ENCODE results near the gene PGA4.

DNA sequence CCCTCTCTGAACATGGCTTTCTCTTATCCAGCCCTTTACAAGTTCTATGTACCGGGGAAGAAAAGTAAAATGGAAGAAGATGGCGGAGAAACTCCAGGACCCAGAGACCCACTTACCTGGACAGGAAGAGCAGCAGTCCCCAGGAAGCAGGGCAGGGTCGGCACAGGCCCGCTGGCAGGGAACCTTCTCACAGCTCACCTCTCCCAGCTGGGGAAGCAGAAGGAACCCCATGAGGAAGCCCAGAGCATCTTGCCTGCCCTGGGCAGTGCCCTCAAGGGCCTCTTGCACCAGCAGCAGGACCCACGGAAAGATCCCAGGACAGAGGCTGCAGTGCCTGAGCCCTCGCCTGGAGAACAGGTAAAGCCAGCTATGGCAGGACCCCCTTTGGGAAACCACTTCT, 42.2 kb downstream of the PGA4 start:
- TF ChIP-seq, protein P1, sequence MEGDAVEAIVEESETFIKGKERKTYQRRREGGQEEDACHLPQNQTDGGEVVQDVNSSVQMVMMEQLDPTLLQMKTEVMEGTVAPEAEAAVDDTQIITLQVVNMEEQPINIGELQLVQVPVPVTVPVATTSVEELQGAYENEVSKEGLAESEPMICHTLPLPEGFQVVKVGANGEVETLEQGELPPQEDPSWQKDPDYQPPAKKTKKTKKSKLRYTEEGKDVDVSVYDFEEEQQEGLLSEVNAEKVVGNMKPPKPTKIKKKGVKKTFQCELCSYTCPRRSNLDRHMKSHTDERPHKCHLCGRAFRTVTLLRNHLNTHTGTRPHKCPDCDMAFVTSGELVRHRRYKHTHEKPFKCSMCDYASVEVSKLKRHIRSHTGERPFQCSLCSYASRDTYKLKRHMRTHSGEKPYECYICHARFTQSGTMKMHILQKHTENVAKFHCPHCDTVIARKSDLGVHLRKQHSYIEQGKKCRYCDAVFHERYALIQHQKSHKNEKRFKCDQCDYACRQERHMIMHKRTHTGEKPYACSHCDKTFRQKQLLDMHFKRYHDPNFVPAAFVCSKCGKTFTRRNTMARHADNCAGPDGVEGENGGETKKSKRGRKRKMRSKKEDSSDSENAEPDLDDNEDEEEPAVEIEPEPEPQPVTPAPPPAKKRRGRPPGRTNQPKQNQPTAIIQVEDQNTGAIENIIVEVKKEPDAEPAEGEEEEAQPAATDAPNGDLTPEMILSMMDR (IDR thresholded peaks at IDR 0.05) = no peak
- TF ChIP-seq POLR2A (IDR thresholded peaks at IDR 0.05; ENCODE audit: low read length) = no peak
- TF ChIP-seq EP300 (IDR thresholded peaks at IDR 0.05) = no peak
- TF ChIP-seq, protein P2, sequence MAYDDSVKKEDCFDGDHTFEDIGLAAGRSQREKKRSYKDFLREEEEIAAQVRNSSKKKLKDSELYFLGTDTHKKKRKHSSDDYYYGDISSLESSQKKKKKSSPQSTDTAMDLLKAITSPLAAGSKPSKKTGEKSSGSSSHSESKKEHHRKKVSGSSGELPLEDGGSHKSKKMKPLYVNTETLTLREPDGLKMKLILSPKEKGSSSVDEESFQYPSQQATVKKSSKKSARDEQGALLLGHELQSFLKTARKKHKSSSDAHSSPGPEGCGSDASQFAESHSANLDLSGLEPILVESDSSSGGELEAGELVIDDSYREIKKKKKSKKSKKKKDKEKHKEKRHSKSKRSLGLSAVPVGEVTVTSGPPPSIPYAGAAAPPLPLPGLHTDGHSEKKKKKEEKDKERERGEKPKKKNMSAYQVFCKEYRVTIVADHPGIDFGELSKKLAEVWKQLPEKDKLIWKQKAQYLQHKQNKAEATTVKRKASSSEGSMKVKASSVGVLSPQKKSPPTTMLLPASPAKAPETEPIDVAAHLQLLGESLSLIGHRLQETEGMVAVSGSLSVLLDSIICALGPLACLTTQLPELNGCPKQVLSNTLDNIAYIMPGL (CRISPR knock-in tag; IDR thresholded peaks at IDR 0.05; ENCODE audit: borderline replicate concordance) = no peak
- no peak for TF ChIP-seq BHLHE40 (IDR thresholded peaks at IDR 0.05; ENCODE audit: low read depth, low read length)
- TF ChIP-seq, protein P3, sequence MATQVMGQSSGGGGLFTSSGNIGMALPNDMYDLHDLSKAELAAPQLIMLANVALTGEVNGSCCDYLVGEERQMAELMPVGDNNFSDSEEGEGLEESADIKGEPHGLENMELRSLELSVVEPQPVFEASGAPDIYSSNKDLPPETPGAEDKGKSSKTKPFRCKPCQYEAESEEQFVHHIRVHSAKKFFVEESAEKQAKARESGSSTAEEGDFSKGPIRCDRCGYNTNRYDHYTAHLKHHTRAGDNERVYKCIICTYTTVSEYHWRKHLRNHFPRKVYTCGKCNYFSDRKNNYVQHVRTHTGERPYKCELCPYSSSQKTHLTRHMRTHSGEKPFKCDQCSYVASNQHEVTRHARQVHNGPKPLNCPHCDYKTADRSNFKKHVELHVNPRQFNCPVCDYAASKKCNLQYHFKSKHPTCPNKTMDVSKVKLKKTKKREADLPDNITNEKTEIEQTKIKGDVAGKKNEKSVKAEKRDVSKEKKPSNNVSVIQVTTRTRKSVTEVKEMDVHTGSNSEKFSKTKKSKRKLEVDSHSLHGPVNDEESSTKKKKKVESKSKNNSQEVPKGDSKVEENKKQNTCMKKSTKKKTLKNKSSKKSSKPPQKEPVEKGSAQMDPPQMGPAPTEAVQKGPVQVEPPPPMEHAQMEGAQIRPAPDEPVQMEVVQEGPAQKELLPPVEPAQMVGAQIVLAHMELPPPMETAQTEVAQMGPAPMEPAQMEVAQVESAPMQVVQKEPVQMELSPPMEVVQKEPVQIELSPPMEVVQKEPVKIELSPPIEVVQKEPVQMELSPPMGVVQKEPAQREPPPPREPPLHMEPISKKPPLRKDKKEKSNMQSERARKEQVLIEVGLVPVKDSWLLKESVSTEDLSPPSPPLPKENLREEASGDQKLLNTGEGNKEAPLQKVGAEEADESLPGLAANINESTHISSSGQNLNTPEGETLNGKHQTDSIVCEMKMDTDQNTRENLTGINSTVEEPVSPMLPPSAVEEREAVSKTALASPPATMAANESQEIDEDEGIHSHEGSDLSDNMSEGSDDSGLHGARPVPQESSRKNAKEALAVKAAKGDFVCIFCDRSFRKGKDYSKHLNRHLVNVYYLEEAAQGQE (IDR thresholded peaks at IDR 0.05) = no peak
- TF ChIP-seq CEBPB (IDR thresholded peaks at IDR 0.05) = no peak
- TF ChIP-seq, protein P4, sequence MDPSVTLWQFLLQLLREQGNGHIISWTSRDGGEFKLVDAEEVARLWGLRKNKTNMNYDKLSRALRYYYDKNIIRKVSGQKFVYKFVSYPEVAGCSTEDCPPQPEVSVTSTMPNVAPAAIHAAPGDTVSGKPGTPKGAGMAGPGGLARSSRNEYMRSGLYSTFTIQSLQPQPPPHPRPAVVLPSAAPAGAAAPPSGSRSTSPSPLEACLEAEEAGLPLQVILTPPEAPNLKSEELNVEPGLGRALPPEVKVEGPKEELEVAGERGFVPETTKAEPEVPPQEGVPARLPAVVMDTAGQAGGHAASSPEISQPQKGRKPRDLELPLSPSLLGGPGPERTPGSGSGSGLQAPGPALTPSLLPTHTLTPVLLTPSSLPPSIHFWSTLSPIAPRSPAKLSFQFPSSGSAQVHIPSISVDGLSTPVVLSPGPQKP (IDR thresholded peaks at IDR 0.05; ENCODE audit: low read depth, low read length) = no peak
- TF ChIP-seq TP53 (CRISPR knock-in tag; IDR thresholded peaks at IDR 0.05) = no peak
- TF ChIP-seq KDM5A (IDR thresholded peaks at IDR 0.05) = no peak

Measured in A549 (cell line).